Small intestine (tissue), 7 donors: Measurements from ENCODE around the gene BCAS3. TPM values are rescaled to one million over a fixed set of nuclear protein-coding genes. Genes with fewer than 3 reads are reported as not detected.
"Not testable (repeated sequence)": the region's sequence is repeated elsewhere in the genome, so short reads cannot be mapped to it uniquely, and the experiment has no call there.

Source experiments
- DNase-seq, 2 donors: peaks; one replicate each; pipeline versions ENCODE4 v3.0.0 to v3.0.0-alpha.2; 2013
- FAIRE-seq: peaks from 2 replicates; lab custom pipeline; 2012; peaks lifted over from hg19 to GRCh38; lab: Jason Lieb, UNC
- H3K27ac ChIP-seq, 3 donors: one replicate each; pipeline ENCODE4 v1.5.1; 2013; ENCODE audit warnings: low read length in 2 of 3, mild to moderate bottlenecking in 2 of 3, control low read depth in 1 of 3, inconsistent platforms in 1 of 3, low read depth in 1 of 3, moderate library complexity in 1 of 3
- H3K27me3 ChIP-seq, 3 donors: one replicate each; pipeline ENCODE4 v1.6.1; 2013; ENCODE audit warnings: low read length in 3 of 3, inconsistent platforms in 1 of 3; ENCODE audit not compliant: control insufficient read depth in 3 of 3, insufficient read depth in 3 of 3
- H3K36me3 ChIP-seq, 3 donors: one replicate each; pipeline ENCODE4 v1.6.1; 2013; ENCODE audit warnings: low read length in 3 of 3, inconsistent platforms in 1 of 3, low read depth in 1 of 3, mild to moderate bottlenecking in 1 of 3, moderate library complexity in 1 of 3; ENCODE audit not compliant: control insufficient read depth in 3 of 3, insufficient read depth in 2 of 3
- H3K4me1 ChIP-seq, 3 donors: one replicate each; pipeline ENCODE4 v1.6.1; 2013; ENCODE audit warnings: low read length in 2 of 3, inconsistent platforms in 1 of 3, low read depth in 1 of 3, mild to moderate bottlenecking in 1 of 3, moderate library complexity in 1 of 3; ENCODE audit not compliant: control insufficient read depth in 3 of 3, insufficient read depth in 2 of 3
- H3K4me3 ChIP-seq, 3 donors: one replicate each; pipeline ENCODE4 v1.5.1; 2013; ENCODE audit warnings: low read length in 3 of 3, control low read depth in 1 of 3, inconsistent platforms in 1 of 3, low read depth in 1 of 3, mild to moderate bottlenecking in 1 of 3, moderate library complexity in 1 of 3
- H3K9me3 ChIP-seq, 2 donors: one replicate each; pipeline ENCODE4 v1.6.1; 2013; ENCODE audit warnings: low read depth in 1 of 2, low read length in 1 of 2; ENCODE audit not compliant: control insufficient read depth in 2 of 2, insufficient read depth in 1 of 2
- WGBS, 3 donors: extraction: QIAGEN DNeasy Blood & Tissue Kit; methylation state at CpG; one replicate each; pipeline ENCODE4 v1.1.7; 2013; 5-methylcytosine and 5-hydroxymethylcytosine counted together
- polyA plus RNA-seq, 4 donors: library from polyadenylated mRNA; stranded (reverse) in 3 of 4; unstranded in 1 of 4; fragments of 200-250 nt in 3 of 4; fragments of 120-200 nt in 1 of 4; gene quantifications; one replicate each; pipeline versions ENCODE4 v1.2.1 to v1.2.3, GENCODE V29; 2013
- donor health status: healthy with polysubstance abuse.
- donor health status: control.
- donor health status: control.
- donor health status: Bipolar disorder and iron deficiency.
- donor health status: healthy.

Gene BCAS3
- polyA plus RNA-seq, 4 donors = 4.4 to 10.5 (median 4.8) TPM

DNA sequence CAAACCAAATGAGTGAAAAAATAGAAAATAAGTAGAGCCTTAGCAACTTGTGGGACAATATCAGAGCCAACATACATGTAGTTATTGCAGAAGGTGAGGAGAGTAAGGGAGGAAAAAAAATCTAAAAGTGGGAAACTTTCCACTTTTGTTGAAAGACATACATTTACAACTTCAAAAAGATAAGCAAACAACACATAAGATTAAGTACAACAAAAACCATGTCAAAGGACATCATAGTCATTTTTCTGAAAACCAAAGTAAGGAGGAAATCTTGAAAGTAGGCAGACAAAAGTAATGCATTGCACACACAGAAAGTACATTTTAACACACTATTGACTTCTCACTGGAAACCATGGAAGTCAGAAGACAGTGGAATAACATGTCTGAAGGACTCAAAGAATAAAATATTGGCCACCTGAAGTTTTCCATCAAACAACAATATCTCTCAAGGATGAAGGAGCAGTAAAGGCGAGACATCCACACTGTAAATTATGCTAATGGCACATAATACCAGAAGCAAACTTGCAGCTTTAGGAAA, 291.9 kb downstream of the BCAS3 start:
- FAIRE-seq (no peak), DNase-seq (no peak)
- H3K36me3 ChIP-seq = no peaks in the 10 kb centered on the region
- no peaks in the 10 kb centered on the region for H3K4me1 ChIP-seq
- no peak overlapping the region for H3K4me3 ChIP-seq
- no peak overlapping the region for H3K27ac ChIP-seq
- H3K9me3 ChIP-seq = peaks cover 0 to 10% of the 10 kb centered on the region in 2 donors
- H3K27me3 ChIP-seq = no peaks in the 10 kb centered on the region
- WGBS, 3 donors = 89 to 100% (median 97%) methylated on average over 1 of the region's 1 CpG

DNA sequence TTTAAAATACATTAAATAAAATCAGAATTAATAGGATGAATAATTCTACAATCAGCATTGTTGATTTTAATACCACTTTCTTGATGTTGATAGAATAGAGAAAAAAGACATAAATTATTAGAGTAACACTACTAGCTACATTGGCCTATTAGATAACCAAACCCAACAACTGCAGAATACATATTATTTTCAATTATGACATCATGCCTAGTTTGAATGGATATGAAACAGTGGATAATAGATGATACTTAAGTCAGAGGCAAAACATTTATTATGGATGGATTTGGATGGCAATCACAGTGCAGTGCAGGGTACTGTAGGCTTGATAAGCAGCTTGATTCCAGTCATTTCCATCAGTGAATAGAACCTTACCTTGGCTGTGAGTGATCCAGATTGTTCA, 293.1 kb downstream of the BCAS3 start:
- H3K4me1 ChIP-seq = no peaks in the 10 kb centered on the region
- H3K9me3 ChIP-seq = peaks cover 0 to 10% of the 10 kb centered on the region in 2 donors
- H3K27ac ChIP-seq = no peak overlapping the region
- DNase-seq = no peak
- FAIRE-seq = no peak
- no peak overlapping the region for H3K4me3 ChIP-seq
- no peaks in the 10 kb centered on the region for H3K27me3 ChIP-seq
- H3K36me3 ChIP-seq = no peaks in the 10 kb centered on the region

DNA sequence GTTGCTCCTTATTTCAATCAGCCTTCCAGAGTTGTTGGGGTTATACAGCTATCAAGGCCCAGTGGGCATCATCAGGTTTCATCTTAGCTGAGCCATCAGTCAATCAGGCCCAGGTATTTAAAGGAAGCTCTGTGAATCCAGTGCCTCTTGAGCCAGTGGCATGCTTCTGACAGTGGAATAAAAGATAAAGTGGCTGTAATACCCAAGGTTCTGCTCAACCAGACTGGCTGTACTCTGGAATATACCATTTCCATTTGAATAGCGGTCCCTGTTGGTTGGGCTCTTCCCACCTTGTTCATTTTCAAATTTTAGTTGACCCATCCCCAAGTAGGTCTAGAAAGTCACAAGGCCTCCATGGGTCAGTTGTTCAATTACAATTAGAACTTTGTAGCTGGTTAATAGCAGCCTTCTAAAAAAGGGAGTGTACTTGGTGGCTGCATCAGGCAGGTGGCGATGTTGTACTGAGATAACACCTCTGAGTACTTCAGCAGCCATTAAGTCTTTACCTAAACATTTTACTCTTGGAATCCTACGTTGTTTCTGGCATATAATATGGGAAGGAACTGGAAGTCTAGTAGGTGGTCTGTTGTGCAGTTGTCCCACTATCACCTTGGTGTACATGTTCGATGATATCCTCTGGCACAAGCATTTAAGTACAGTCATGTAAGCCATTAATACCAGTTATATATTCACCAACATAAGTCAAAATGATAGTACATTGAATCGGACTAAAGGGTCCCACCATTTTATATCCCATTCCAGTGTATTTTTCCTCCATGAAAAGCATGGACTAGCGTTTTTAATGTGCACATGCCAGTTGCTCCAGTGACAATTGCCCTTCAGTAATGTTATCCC, 294.1 kb downstream of the BCAS3 start:
- H3K9me3 ChIP-seq = peaks cover 0 to 10% of the 10 kb centered on the region in 2 donors
- DNase-seq = peak; percentile 53 to 61
- FAIRE-seq = no peak
- no peak overlapping the region for H3K27ac ChIP-seq
- no peaks in the 10 kb centered on the region for H3K4me1 ChIP-seq
- WGBS, 3 donors = 35 to 43% (median 42%) methylated on average over 6 of the region's 6 CpGs
- H3K27me3 ChIP-seq = no peaks in the 10 kb centered on the region
- no peaks in the 10 kb centered on the region for H3K36me3 ChIP-seq
- no peak overlapping the region for H3K4me3 ChIP-seq

DNA sequence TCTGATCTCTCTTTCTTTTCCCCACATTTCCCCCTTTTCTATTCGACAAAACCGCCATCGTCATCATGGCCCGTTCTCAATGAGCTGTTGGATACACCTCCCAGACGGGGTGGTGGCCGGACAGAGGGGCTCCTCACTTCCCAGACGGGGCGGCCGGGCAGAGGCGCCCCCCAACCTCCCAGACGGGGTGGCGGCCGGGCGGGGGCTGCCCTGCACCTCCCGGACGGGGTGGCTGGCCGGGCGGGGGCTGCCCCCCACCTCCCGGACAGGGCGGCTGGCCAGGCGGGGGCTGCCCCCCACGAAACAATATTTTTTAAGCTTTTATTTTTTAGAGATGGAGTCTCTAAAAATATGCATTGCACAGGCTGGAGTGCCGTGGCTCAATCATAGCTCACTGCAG, 299.2 kb downstream of the BCAS3 start:
- H3K27me3 ChIP-seq, H3K4me1 ChIP-seq, H3K9me3 ChIP-seq, H3K36me3 ChIP-seq, H3K4me3 ChIP-seq, H3K27ac ChIP-seq, FAIRE-seq, DNase-seq: not testable (repeated sequence)
- 94 to 99% (median 97%) methylated on average over 19 to 23 of the region's 23 CpGs for WGBS, 3 donors

DNA sequence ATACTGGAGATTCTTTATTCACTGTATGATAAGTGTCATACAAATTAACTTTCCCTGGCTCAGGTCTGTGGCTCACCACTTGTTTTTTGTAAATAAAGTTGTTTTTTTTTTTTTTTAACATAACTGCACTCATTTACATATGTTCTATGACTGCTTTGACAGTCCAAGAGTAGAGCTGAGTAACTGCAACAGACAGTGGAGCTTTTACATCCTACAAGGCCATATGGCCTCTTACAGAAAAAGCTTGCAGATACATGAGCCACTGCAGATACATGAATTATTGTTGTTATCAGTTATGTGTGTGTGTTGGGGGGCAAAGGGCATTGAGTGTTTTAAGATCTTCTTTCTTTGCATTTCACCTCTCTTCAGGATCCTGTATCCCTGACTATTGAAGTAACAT, 311.7 kb downstream of the BCAS3 start:
- H3K27me3 ChIP-seq = no peaks in the 10 kb centered on the region
- DNase-seq (peak in 1 of 2 donors; percentile 15), FAIRE-seq (no peak)
- no peaks in the 10 kb centered on the region for H3K36me3 ChIP-seq
- no peaks in the 10 kb centered on the region for H3K4me1 ChIP-seq
- H3K4me3 ChIP-seq = no peak overlapping the region
- no peaks in the 10 kb centered on the region for H3K9me3 ChIP-seq
- H3K27ac ChIP-seq = no peak overlapping the region

DNA sequence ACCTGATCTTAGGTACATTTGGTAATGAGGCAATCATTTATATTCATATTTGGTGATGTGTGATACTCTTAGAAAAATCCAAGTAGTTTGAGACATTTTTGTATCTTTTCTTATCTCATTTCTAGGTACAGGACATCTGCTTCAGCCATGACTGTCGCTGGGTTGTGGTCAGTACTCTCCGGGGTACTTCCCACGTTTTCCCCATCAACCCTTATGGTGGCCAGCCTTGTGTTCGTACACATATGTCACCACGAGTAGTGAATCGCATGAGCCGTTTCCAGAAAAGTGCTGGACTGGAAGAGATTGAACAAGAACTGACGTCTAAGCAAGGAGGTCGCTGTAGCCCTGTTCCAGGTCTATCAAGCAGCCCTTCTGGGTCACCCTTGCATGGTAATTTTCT, 312.2 kb downstream of the BCAS3 start:
- no peak for FAIRE-seq
- 91 to 95% (median 94%) methylated on average over 9 of the region's 9 CpGs for WGBS, 3 donors
- DNase-seq = no peak
- Histone ChIP-seq H3K4me3 (no peak overlapping the region), H3K9me3 (no peaks in the 10 kb centered on the region), H3K36me3 (no peaks in the 10 kb centered on the region), H3K27me3 (no peaks in the 10 kb centered on the region), H3K27ac (no peak overlapping the region), H3K4me1 (no peaks in the 10 kb centered on the region)

DNA sequence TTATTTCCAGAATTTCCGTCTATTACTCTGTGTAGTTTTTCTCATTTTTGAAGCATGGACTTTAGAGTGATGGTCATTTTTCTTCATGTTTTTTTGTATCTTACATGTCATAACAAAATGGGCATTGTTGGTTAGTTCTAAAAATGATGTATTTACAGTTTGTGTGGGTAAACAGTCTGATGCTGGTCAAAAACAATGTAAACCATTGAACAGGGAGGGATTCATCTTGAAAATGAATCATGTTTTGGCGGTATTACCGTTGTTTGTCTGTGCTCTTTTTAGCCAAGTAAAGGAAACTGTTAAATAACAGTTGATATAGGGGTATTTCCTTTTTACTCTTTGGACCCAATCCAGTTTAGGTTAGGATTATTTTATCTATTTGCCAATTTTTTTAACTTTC, 315.8 kb downstream of the BCAS3 start:
- H3K27me3 ChIP-seq = no peaks in the 10 kb centered on the region
- WGBS, 3 donors = 66 to 81% (median 75%) methylated on average over 3 of the region's 3 CpGs
- DNase-seq (no peak), FAIRE-seq (no peak)
- no peak overlapping the region for H3K4me3 ChIP-seq
- H3K4me1 ChIP-seq = no peaks in the 10 kb centered on the region
- H3K36me3 ChIP-seq = no peaks in the 10 kb centered on the region
- no peak overlapping the region for H3K27ac ChIP-seq
- no peaks in the 10 kb centered on the region for H3K9me3 ChIP-seq

DNA sequence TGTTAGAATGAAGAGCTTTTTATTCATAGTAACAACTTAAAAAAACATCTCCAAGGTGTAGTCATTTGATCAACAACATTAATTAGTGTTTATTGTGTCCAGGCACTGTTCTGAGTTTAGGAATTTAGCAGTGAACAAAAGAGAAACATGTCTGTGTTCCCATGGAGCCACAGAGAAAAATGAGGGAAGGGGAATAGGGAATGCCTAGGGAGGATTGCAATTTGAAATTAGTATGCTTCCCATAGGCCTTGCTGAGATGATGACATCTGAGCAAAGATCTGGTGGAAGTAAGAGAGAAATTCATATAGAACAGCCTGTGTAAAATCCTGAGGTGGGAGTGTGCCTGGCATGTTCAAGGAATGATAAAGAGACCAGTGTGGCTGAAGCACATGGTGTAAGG, 318.0 kb downstream of the BCAS3 start:
- no peak for DNase-seq
- Histone ChIP-seq H3K9me3 (no peaks in the 10 kb centered on the region), H3K27me3 (no peaks in the 10 kb centered on the region), H3K4me1 (no peaks in the 10 kb centered on the region), H3K4me3 (no peak overlapping the region), H3K36me3 (no peaks in the 10 kb centered on the region), H3K27ac (no peak overlapping the region)
- no peak for FAIRE-seq

DNA sequence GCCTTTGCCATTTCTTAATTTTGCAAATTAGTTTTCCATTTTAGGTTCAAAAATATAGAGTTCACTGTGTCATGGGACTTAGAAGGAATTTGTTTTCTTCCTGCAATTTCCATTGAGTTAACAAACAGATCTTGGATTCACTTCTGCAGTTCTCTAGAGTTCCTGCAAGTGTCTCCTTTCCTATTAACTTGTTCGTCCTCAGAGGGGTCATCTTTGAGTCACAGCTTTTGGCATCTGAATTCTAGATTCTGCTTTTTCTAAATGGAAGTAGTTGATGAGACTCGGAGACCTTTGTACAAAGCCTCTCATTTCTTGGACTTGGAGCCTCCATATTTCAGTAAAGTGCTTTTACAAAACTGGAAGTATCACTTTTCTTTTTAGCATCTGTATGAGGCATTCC, 323.3 kb downstream of the BCAS3 start:
- H3K4me1 ChIP-seq = no peaks in the 10 kb centered on the region
- 58 to 71% (median 68%) methylated on average over 2 of the region's 2 CpGs for WGBS, 3 donors
- no peaks in the 10 kb centered on the region for H3K9me3 ChIP-seq
- H3K36me3 ChIP-seq = no peaks in the 10 kb centered on the region
- FAIRE-seq (no peak), DNase-seq (no peak)
- H3K4me3 ChIP-seq = no peak overlapping the region
- no peak overlapping the region for H3K27ac ChIP-seq
- no peaks in the 10 kb centered on the region for H3K27me3 ChIP-seq
